Chondrocyte (in vitro differentiated cells): Measurements from ENCODE around the gene CRLF1. TPM values are rescaled to one million over a fixed set of nuclear protein-coding genes. Genes with fewer than 3 reads are reported as not detected.
"Not testable (repeated sequence)": the region's sequence is repeated elsewhere in the genome, so short reads cannot be mapped to it uniquely, and the experiment has no call there.

Experiments
- DNase-seq: peaks from one replicate; pipeline ENCODE4 v3.0.0; 2021; ENCODE audit warnings: mixed read lengths, low spot score
- H3K27ac Mint-ChIP-seq: one replicate; pipeline ENCODE4 v1.8.0; 2021; ENCODE audit warnings: mild to moderate bottlenecking, moderate library complexity, mixed read lengths; ENCODE audit not compliant: unreplicated experiment
- H3K27me3 Mint-ChIP-seq: 2 replicates; pipeline ENCODE4 v1.8.0; 2021; ENCODE audit warnings: low read depth, mixed read lengths
- H3K36me3 Mint-ChIP-seq: 2 replicates; pipeline ENCODE4 v1.8.0; 2021; ENCODE audit warnings: low read depth, mixed read lengths
- H3K4me1 Mint-ChIP-seq: 2 replicates; pipeline ENCODE4 v1.8.0; 2021; ENCODE audit warnings: low read depth, mild to moderate bottlenecking, mixed read lengths
- H3K4me3 Mint-ChIP-seq: one replicate; pipeline ENCODE4 v1.8.0; 2021; ENCODE audit warnings: mild to moderate bottlenecking, moderate library complexity, mixed read lengths; ENCODE audit not compliant: unreplicated experiment
- H3K9me3 Mint-ChIP-seq: 2 replicates; pipeline ENCODE4 v1.8.0; 2021; ENCODE audit warnings: low read depth, mixed read lengths
- total RNA-seq: library from RNA; stranded (reverse); gene quantifications from 3 replicates; pipeline ENCODE4 v1.2.1, GENCODE V29; 2021
- TF ChIP-seq, protein P1 (sequence below): fragments of 200-600 bp; sonication (generic); IDR thresholded peaks from 2 replicates; pipeline ENCODE4 v1.5.0; 2021; ENCODE audit warnings: antibody characterized with exemption, mild to moderate bottlenecking, moderate library complexity

CRLF1 gene
- total RNA-seq, 1 donor from 2014 or later = 13.2 TPM

DNA sequence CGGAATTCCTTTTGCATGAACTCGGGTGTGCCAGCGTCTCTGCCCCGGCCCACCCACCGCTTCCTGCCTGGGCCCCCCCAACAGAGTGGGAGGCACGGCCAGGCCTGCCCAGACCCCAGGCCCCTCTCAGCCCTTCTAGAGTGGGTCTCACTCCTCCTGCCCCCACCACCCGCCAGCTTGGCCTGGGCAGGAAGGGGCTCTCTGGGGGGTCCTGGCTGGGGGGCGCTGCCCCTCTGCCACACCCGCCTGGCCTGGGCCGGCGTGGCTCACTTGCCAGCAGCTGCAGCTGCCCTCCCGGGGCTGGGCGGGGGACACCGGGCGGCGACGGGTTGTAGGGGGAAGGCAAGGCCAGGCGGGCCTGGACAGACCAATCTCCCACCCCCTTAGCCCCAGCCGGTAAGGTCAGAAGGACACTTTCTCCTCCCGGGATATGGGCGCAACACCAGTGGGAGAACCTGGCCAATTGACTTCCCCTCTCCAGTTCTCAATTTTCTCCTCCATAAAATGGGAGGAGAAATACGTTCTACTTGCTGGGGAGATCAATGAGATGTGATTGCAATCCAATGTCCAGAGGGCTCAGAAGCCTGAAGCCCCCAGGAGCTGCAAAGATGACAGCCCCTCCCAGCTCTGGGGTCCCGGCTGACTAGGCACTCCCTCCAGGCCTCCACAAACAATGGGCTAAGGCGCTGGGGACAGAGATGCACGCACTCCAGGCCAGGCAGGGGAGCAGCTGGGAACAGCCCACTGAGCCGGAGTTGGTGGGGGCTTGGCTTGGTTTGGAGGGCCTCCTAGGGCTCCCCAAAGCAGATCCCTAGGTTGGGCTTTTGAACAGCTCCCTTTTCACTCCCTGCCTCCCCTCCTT, 2.4 kb downstream of the CRLF1 start:
- no peak overlapping the region for H3K4me3 Mint-ChIP-seq
- peaks cover 2% of the 10 kb centered on the region for H3K36me3 Mint-ChIP-seq
- H3K27ac Mint-ChIP-seq = no peak overlapping the region
- H3K4me1 Mint-ChIP-seq = peaks cover 15% of the 10 kb centered on the region
- DNase-seq = no peak
- peaks cover 29% of the 10 kb centered on the region for H3K27me3 Mint-ChIP-seq
- H3K9me3 Mint-ChIP-seq = no peaks in the 10 kb centered on the region
- TF ChIP-seq, protein P1, sequence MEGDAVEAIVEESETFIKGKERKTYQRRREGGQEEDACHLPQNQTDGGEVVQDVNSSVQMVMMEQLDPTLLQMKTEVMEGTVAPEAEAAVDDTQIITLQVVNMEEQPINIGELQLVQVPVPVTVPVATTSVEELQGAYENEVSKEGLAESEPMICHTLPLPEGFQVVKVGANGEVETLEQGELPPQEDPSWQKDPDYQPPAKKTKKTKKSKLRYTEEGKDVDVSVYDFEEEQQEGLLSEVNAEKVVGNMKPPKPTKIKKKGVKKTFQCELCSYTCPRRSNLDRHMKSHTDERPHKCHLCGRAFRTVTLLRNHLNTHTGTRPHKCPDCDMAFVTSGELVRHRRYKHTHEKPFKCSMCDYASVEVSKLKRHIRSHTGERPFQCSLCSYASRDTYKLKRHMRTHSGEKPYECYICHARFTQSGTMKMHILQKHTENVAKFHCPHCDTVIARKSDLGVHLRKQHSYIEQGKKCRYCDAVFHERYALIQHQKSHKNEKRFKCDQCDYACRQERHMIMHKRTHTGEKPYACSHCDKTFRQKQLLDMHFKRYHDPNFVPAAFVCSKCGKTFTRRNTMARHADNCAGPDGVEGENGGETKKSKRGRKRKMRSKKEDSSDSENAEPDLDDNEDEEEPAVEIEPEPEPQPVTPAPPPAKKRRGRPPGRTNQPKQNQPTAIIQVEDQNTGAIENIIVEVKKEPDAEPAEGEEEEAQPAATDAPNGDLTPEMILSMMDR = no peak

DNA sequence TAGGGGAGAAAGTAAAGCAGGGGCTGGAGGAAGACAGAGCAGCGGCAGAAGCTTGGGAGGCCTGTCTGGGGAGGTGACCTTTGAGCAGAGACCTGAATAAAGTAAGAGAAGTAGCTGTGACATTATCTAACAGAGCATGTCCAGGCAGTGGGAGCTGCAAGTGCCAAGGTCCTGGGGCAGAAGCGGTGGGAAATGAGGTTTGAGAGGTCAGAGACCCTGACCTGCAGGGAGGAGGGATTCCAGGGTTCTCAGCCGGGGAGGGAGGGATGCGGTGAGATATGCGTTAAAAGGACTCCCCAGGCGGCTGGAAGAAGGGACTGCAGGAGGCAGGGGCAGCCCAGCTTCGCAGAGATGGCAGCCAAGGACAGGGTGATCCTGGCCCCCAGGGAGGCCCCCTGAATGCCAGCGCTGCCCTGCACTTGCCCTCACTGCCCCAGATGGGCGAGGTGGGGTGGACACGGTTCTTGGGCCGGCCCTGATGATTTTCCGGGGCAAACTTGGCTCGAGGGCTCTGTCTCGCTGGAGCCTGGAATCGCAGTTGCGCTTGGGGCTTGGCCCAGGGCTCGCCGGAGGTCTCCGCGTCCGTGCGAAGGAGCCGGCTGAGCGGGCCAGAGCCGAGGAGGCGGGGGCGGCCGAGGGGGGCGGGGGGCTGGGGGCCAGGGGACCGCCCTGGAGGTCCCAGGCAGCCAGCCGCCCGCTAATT, 3.2 kb downstream of the CRLF1 start:
- no peak for DNase-seq
- Mint-ChIP-seq H3K27me3 (peaks cover 21% of the 10 kb centered on the region), H3K27ac (no peak overlapping the region), H3K4me1 (peaks cover 15% of the 10 kb centered on the region), H3K9me3 (no peaks in the 10 kb centered on the region), H3K4me3 (no peak overlapping the region), H3K36me3 (no peaks in the 10 kb centered on the region)
- TF ChIP-seq, protein P1 = peak; percentile 49

DNA sequence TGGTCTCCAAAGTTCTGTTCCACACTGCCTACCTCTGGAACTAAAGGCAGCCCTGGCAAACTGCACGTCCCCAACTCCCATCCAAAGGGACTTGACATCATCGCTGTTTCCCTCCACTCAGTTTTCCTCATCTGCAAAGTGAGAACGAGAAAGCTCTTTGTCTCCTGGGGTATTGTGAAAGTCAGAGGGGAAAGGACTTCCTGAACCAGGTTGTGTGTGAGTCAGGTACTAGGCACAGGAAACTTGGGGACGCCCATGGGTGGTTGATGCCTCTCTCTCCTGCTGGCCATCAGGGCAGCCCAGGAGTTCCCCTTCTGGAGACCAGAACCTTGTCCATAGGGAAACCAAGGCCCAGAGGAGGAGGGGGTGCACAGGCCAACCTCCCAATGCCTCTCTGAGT, 4.7 kb downstream of the CRLF1 start:
- no peak for DNase-seq
- Mint-ChIP-seq H3K27me3 (peaks cover 14% of the 10 kb centered on the region), H3K9me3 (no peaks in the 10 kb centered on the region), H3K36me3 (no peaks in the 10 kb centered on the region), H3K27ac (no peak overlapping the region), H3K4me3 (no peak overlapping the region), H3K4me1 (peaks cover 9% of the 10 kb centered on the region)
- TF ChIP-seq, protein P1 = no peak

DNA sequence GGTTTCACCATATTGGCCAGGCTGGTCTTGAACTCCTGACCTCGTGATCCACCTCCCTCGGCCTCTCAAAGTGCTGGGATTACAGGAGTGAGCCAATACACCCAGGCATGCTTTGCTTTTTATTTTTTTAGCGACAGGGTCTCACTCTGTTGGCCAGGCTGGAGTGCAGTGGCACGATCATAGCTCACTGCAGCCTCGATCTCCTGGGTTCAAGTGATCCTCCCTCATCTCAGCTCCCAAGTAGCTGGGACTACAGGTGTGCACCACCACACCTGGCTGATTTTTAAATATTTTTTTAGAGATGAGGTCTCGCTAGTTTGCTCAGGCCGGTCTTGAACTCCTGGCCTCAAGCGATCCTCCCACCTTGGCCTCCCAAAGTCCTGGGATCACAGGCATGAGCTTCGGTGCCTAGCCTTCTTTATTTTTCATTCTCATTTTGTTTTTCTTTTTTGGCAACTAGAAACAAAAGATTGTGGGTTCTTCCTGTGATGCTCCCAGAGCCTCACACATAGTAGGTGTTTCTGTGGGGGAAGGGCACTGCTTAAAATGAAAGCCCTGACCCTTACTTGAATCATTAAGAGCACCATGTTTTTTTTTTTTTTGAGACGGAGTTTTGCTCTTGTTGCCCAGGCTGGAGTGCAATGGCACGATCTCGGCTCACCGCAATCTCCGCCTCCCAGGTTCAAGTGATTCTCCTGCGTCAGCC, 5.8 kb downstream of the CRLF1 start:
- not testable (repeated sequence) for H3K9me3 Mint-ChIP-seq, H3K27ac Mint-ChIP-seq, H3K4me1 Mint-ChIP-seq, H3K4me3 Mint-ChIP-seq, DNase-seq, H3K36me3 Mint-ChIP-seq
- H3K27me3 Mint-ChIP-seq = peaks cover 14% of the 10 kb centered on the region

DNA sequence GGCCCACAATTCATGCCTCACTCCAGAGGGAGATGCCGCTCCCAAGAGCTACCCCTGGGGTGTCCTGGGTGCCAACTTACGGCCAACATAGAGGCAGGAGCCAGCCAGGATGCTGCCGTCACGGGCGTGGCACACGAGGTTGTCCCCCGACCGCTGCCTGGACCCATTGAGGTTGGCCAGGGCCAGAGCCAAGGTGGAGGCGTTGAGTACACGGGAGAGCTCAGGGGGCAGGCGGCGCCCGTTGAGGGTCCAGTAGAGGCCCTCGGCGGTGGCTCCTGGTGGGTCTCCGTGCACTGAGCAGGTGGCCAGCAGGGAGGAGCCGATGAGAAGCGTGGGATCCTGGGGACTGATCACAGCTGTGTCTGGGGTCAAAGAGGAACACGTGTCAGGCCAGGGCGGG, 7.1 kb downstream of the CRLF1 start:
- Mint-ChIP-seq H3K27me3 (peaks cover 6% of the 10 kb centered on the region), H3K36me3 (no peaks in the 10 kb centered on the region), H3K27ac (no peak overlapping the region)

More for the DNA sequence above, 7.1 kb downstream of the CRLF1 start:
- DNase-seq = no peak
- peaks cover 9% of the 10 kb centered on the region for H3K4me1 Mint-ChIP-seq
- no peaks in the 10 kb centered on the region for H3K9me3 Mint-ChIP-seq
- H3K4me3 Mint-ChIP-seq = no peak overlapping the region
- TF ChIP-seq, protein P1 = no peak
